ENCODE results near the gene ALPI.

GRCh38 chr2:232477751-232478510 lies 22.0 kb downstream of the ALPI start:
- no peak for TF ChIP-seq POLR2A (IDR thresholded peaks at IDR 0.05; ENCODE audit: borderline replicate concordance, extremely low read depth, insufficient read depth, insufficient read length)
- TF ChIP-seq CTCF (IDR thresholded peaks at IDR 0.05 in 2 of 3, conservative IDR thresholded peaks at IDR 0.05 in 1 of 3; ENCODE audit: borderline replicate concordance in 1 of 3, insufficient read depth in 1 of 3, low read depth in 2 of 3, low read length in 2 of 3) = no peak
- TF ChIP-seq POLR2AphosphoS5 (IDR thresholded peaks at IDR 0.05; ENCODE audit: low read depth, low read length) = no peak
- TF ChIP-seq REST (IDR thresholded peaks at IDR 0.05; ENCODE audit: low read depth) = no peak
- TF ChIP-seq ELF1 (IDR thresholded peaks at IDR 0.05; ENCODE audit: borderline replicate concordance, low read depth) = no peak

Data from HCT116 (cell line).